ENCODE measurements around the gene DISC1.

DISC1 gene

GRCh38 chr1:231921646-231922345 is 295.2 kb downstream of the DISC1 start:
- no peak for DNase-seq (ENCODE audit: extremely low spot score)
- TF ChIP-seq HDGF (IDR thresholded peaks at IDR 0.05; ENCODE audit: borderline replicate concordance) (no peak), FOXA1 (IDR thresholded peaks at IDR 0.05) (no peak), ARNT (IDR thresholded peaks at IDR 0.05) (no peak), SUZ12 (IDR thresholded peaks at IDR 0.05) (no peak), NFRKB (IDR thresholded peaks at IDR 0.05) (no peak), PKNOX1 (IDR thresholded peaks at IDR 0.05) (no peak), BHLHE40 (IDR thresholded peaks at IDR 0.05; ENCODE audit: borderline replicate concordance) (no peak)
- CTCF ChIA-PET: no interaction called here
- POLR2A ChIA-PET: no interaction called here

GRCh38 chr1:231923491-231924041 is 297.0 kb downstream of the DISC1 start:
- POLR2A ChIA-PET: no interaction called here
- CTCF ChIA-PET: interaction anchor here (0.7 kb wide), 1 partner anchor 258 kb away, joined by 7 read pairs; no protein-coding TSS in a partner anchor
- no peak for DNase-seq (ENCODE audit: extremely low spot score)
- TF ChIP-seq ELF4 (IDR thresholded peaks at IDR 0.05) (no peak), LEF1 (IDR thresholded peaks at IDR 0.05; ENCODE audit: borderline replicate concordance) (no peak), ZNF384 (IDR thresholded peaks at IDR 0.05) (no peak), SP1 (IDR thresholded peaks at IDR 0.05) (no peak)

GRCh38 chr1:231924180-231924579 is 297.6 kb downstream of the DISC1 start:
- ChIA-PET POLR2A (no interaction called here), CTCF (no interaction called here)
- no peak for DNase-seq (ENCODE audit: extremely low spot score)
- TF ChIP-seq SUZ12 (IDR thresholded peaks at IDR 0.05) (no peak), NFRKB (IDR thresholded peaks at IDR 0.05) (no peak), ELF4 (IDR thresholded peaks at IDR 0.05) (no peak), ZNF384 (IDR thresholded peaks at IDR 0.05) (no peak), FOXM1 (IDR thresholded peaks at IDR 0.05; ENCODE audit: borderline replicate concordance) (no peak), BHLHE40 (IDR thresholded peaks at IDR 0.05; ENCODE audit: borderline replicate concordance) (no peak), LEF1 (IDR thresholded peaks at IDR 0.05; ENCODE audit: borderline replicate concordance) (no peak), CTBP1 (IDR thresholded peaks at IDR 0.05; ENCODE audit: borderline replicate concordance) (no peak), L3MBTL2 (conservative IDR thresholded peaks at IDR 0.05) (no peak), FOXK2 (IDR thresholded peaks at IDR 0.05) (no peak), FOXA1 (IDR thresholded peaks at IDR 0.05) (no peak), HDGF (IDR thresholded peaks at IDR 0.05; ENCODE audit: borderline replicate concordance) (no peak), TARDBP (IDR thresholded peaks at IDR 0.05) (no peak)

- CTCF ChIA-PET: no interaction called here
- no peak for TF ChIP-seq FOXK2 (IDR thresholded peaks at IDR 0.05)
- no peak for TF ChIP-seq NFRKB (IDR thresholded peaks at IDR 0.05)
- no peak for TF ChIP-seq CTBP1 (IDR thresholded peaks at IDR 0.05; ENCODE audit: borderline replicate concordance)
- no peak for TF ChIP-seq LEF1 (IDR thresholded peaks at IDR 0.05; ENCODE audit: borderline replicate concordance)
- no peak for TF ChIP-seq PKNOX1 (IDR thresholded peaks at IDR 0.05)
- TF ChIP-seq ARNT (IDR thresholded peaks at IDR 0.05): no peak
- TF ChIP-seq FOXM1 (IDR thresholded peaks at IDR 0.05; ENCODE audit: borderline replicate concordance): no peak
- no peak for TF ChIP-seq SP1 (IDR thresholded peaks at IDR 0.05)
- TF ChIP-seq L3MBTL2 (conservative IDR thresholded peaks at IDR 0.05): no peak
- TF ChIP-seq HDGF (IDR thresholded peaks at IDR 0.05; ENCODE audit: borderline replicate concordance): no peak
- TF ChIP-seq ZNF384 (IDR thresholded peaks at IDR 0.05): no peak
- TF ChIP-seq FOXA1 (IDR thresholded peaks at IDR 0.05): no peak
- TF ChIP-seq SUZ12 (IDR thresholded peaks at IDR 0.05): no peak
- no peak for TF ChIP-seq TARDBP (IDR thresholded peaks at IDR 0.05)
- no peak for TF ChIP-seq ELF4 (IDR thresholded peaks at IDR 0.05)
- no peak for TF ChIP-seq BHLHE40 (IDR thresholded peaks at IDR 0.05; ENCODE audit: borderline replicate concordance)
- POLR2A ChIA-PET: no interaction called here
- DNase-seq (ENCODE audit: extremely low spot score): no peak
Measured at GRCh38 chr1:231925864-231926263, 299.3 kb downstream of the DISC1 start.

- TF ChIP-seq HDGF (IDR thresholded peaks at IDR 0.05; ENCODE audit: borderline replicate concordance) (no peak), NFRKB (IDR thresholded peaks at IDR 0.05) (no peak), ZNF384 (IDR thresholded peaks at IDR 0.05) (no peak), ELF4 (IDR thresholded peaks at IDR 0.05) (no peak), ARNT (IDR thresholded peaks at IDR 0.05) (no peak), FOXK2 (IDR thresholded peaks at IDR 0.05) (no peak), SP1 (IDR thresholded peaks at IDR 0.05) (no peak), FOXA1 (IDR thresholded peaks at IDR 0.05) (no peak), SUZ12 (IDR thresholded peaks at IDR 0.05) (no peak), LEF1 (IDR thresholded peaks at IDR 0.05; ENCODE audit: borderline replicate concordance) (no peak), L3MBTL2 (conservative IDR thresholded peaks at IDR 0.05) (no peak), CTBP1 (IDR thresholded peaks at IDR 0.05; ENCODE audit: borderline replicate concordance) (no peak), PKNOX1 (IDR thresholded peaks at IDR 0.05) (no peak), FOXM1 (IDR thresholded peaks at IDR 0.05; ENCODE audit: borderline replicate concordance) (no peak), TARDBP (IDR thresholded peaks at IDR 0.05) (no peak), BHLHE40 (IDR thresholded peaks at IDR 0.05; ENCODE audit: borderline replicate concordance) (no peak)
- CTCF ChIA-PET: no interaction called here
- DNase-seq (ENCODE audit: extremely low spot score): no peak
- POLR2A ChIA-PET: no interaction called here
Measured at GRCh38 chr1:231926340-231926739, 299.8 kb downstream of the DISC1 start.

GRCh38 chr1:231926933-231927332 is 300.3 kb downstream of the DISC1 start:
- DNase-seq (ENCODE audit: extremely low spot score): no peak
- TF ChIP-seq L3MBTL2 (conservative IDR thresholded peaks at IDR 0.05) (no peak), ARNT (IDR thresholded peaks at IDR 0.05) (no peak), ZNF384 (IDR thresholded peaks at IDR 0.05) (no peak), FOXM1 (IDR thresholded peaks at IDR 0.05; ENCODE audit: borderline replicate concordance) (no peak), PKNOX1 (IDR thresholded peaks at IDR 0.05) (no peak)
- POLR2A ChIA-PET: no interaction called here
- CTCF ChIA-PET: no interaction called here
